ENCODE results near the gene DYNC2I2. TPM values are rescaled to one million over a fixed set of nuclear protein-coding genes. Genes with fewer than 3 reads are reported as not detected.

The DYNC2I2 gene
- total RNA-seq, 1 donor from 2014 or later: 45.9 TPM

DNA sequence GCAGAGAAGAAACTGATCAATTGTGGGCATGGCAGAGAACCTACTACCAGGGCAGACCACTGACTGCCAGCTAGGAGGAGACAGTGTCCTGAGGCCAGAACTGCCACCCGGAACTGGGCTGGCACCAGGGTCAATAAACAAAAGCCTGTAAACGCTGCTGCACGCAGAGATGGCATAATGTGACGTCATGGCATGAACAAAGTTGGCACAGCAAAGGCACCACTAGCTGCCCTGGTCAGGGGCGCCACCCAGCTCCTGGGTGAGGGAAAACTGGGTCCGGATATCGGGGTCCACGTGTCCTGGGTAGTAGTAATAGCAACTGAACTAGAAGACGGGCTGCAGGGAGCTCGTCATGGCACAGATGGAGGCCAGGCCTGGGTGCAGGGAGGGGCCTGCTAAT is 32.1 kb downstream of the DYNC2I2 start:
- no peak overlapping the region for H3K27ac Mint-ChIP-seq
- peaks cover 40% of the 10 kb centered on the region for H3K36me3 Mint-ChIP-seq

DNA sequence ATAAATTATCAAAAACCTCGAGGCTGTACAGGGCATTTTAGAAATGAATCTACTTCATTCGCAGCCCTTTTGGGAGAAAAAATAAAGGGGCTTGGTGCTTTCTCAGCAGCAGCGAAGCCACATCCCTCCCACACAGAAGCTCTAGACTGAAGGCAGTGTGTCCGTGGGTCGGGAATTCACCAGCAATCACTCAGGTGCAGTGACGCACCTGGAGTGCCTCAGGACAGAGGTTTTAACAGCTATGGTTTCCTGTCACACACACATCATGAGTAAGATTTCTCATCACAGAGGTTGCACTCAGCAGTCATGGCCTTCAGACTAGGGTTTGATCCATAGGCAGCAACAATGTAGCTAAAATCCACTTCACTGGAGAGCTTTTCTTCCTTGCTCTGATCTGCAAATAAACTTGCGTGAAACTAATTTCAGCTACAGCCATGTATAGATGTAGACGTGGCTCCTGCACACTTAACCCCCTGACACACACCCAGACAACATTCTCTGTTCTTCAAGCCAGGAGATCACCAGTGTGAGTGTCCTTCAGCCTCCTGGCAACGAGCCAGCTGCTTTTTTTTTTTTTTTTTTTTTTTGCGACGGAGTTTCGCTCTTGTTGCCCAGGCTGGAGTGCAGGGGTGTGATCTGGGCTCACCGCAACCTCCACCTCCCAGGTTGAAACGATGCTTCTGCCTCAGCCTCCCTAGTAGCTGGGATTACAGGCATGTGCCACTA is 34.8 kb downstream of the DYNC2I2 start:
- no peaks in the 10 kb centered on the region for H3K4me1 Mint-ChIP-seq
- Histone ChIP-seq H3K36me3 (no peaks in the 10 kb centered on the region), H3K27ac (no peak overlapping the region), H3K4me2 (no peak overlapping the region), H3K9me3 (ENCODE audit: low read depth) (no peaks in the 10 kb centered on the region), H4K20me1 (ENCODE audit: low read depth) (no peaks in the 10 kb centered on the region), H3K4me3 (no peak overlapping the region), H3K79me2 (ENCODE audit: low read depth) (no peaks in the 10 kb centered on the region), H3K4me1 (no peaks in the 10 kb centered on the region), H2AFZ (replicated peaks) (no peak overlapping the region), H3K27me3 (no peaks in the 10 kb centered on the region), H3F3A (ENCODE audit: low read depth) (no peaks in the 10 kb centered on the region), H3K9ac (no peak overlapping the region)
- peaks cover 4% of the 10 kb centered on the region for H3K27me3 Mint-ChIP-seq (ENCODE audit: insufficient read depth, low read depth)
- H3K9me3 Mint-ChIP-seq: no peaks in the 10 kb centered on the region
- peaks cover 45% of the 10 kb centered on the region for H3K36me3 Mint-ChIP-seq
- no peak for TF ChIP-seq EZH2 (IDR thresholded peaks at IDR 0.05)
- TF ChIP-seq, protein P1, sequence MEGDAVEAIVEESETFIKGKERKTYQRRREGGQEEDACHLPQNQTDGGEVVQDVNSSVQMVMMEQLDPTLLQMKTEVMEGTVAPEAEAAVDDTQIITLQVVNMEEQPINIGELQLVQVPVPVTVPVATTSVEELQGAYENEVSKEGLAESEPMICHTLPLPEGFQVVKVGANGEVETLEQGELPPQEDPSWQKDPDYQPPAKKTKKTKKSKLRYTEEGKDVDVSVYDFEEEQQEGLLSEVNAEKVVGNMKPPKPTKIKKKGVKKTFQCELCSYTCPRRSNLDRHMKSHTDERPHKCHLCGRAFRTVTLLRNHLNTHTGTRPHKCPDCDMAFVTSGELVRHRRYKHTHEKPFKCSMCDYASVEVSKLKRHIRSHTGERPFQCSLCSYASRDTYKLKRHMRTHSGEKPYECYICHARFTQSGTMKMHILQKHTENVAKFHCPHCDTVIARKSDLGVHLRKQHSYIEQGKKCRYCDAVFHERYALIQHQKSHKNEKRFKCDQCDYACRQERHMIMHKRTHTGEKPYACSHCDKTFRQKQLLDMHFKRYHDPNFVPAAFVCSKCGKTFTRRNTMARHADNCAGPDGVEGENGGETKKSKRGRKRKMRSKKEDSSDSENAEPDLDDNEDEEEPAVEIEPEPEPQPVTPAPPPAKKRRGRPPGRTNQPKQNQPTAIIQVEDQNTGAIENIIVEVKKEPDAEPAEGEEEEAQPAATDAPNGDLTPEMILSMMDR (IDR thresholded peaks at IDR 0.05): no peak
- H3K27ac Mint-ChIP-seq: no peak overlapping the region
- H3K4me3 Mint-ChIP-seq: no peak overlapping the region
- DNase-seq (ENCODE audit: low spot score): no peak

More for the DNA sequence above, 32.1 kb downstream of the DYNC2I2 start:
- Histone ChIP-seq H3K4me3 (no peak overlapping the region), H3K9ac (no peak overlapping the region), H4K20me1 (ENCODE audit: low read depth) (peaks cover 3% of the 10 kb centered on the region), H3K79me2 (ENCODE audit: low read depth) (no peaks in the 10 kb centered on the region), H3F3A (ENCODE audit: low read depth) (no peaks in the 10 kb centered on the region), H3K4me2 (no peak overlapping the region), H3K36me3 (no peaks in the 10 kb centered on the region), H3K27ac (no peak overlapping the region), H2AFZ (replicated peaks) (no peak overlapping the region), H3K4me1 (no peaks in the 10 kb centered on the region), H3K27me3 (no peaks in the 10 kb centered on the region), H3K9me3 (ENCODE audit: low read depth) (no peaks in the 10 kb centered on the region)
- no peak for DNase-seq (ENCODE audit: low spot score)
- Mint-ChIP-seq H3K4me1 (peaks cover 3% of the 10 kb centered on the region), H3K4me3 (no peak overlapping the region), H3K27me3 (ENCODE audit: insufficient read depth, low read depth) (peaks cover 4% of the 10 kb centered on the region), H3K9me3 (no peaks in the 10 kb centered on the region)
- TF ChIP-seq EZH2phosphoT487 (IDR thresholded peaks at IDR 0.05) (no peak), EZH2 (IDR thresholded peaks at IDR 0.05) (no peak)
- TF ChIP-seq, protein P1 (IDR thresholded peaks at IDR 0.05): no peak

DNA sequence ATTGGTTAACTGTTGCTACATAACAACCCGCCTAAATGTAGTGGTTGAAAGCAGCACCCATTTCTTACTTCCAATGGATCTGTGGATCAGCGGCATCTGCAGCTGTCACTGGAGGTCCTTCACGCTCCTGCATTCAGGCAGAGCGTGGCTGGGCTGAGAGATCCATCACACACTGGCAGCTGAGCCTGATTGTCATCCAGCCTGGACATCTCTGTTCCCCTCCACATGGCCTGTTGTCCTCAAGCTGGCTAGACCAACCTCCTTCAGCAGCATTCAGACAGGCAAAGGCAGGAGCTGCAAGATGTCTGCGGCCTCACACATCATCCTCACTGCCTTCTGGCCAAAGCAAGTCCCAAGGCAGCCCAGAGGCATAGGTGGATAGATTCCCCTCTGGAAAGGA is 36.9 kb downstream of the DYNC2I2 start:
- Histone ChIP-seq H3K4me1 (no peaks in the 10 kb centered on the region), H3F3A (ENCODE audit: low read depth) (no peaks in the 10 kb centered on the region), H3K27me3 (no peaks in the 10 kb centered on the region), H4K20me1 (ENCODE audit: low read depth) (no peaks in the 10 kb centered on the region), H3K4me3 (no peak overlapping the region), H3K4me2 (no peak overlapping the region), H3K79me2 (ENCODE audit: low read depth) (no peaks in the 10 kb centered on the region), H2AFZ (replicated peaks) (no peak overlapping the region), H3K9ac (no peak overlapping the region), H3K9me3 (ENCODE audit: low read depth) (no peaks in the 10 kb centered on the region), H3K27ac (no peak overlapping the region), H3K36me3 (no peaks in the 10 kb centered on the region)
- TF ChIP-seq EZH2phosphoT487 (IDR thresholded peaks at IDR 0.05) (no peak), EZH2 (IDR thresholded peaks at IDR 0.05) (no peak)
- TF ChIP-seq, protein P1 (IDR thresholded peaks at IDR 0.05): no peak
- Mint-ChIP-seq H3K27me3 (ENCODE audit: insufficient read depth, low read depth) (peaks cover 2% of the 10 kb centered on the region), H3K36me3 (peaks cover 38% of the 10 kb centered on the region), H3K27ac (no peak overlapping the region), H3K9me3 (no peaks in the 10 kb centered on the region), H3K4me3 (no peak overlapping the region), H3K4me1 (no peaks in the 10 kb centered on the region)
- DNase-seq (ENCODE audit: low spot score): no peak

All from neural progenitor cell (in vitro differentiated cells).